ENCODE results near the gene ZNF777. TPM values are rescaled to one million over a fixed set of nuclear protein-coding genes. Genes with fewer than 3 reads are reported as not detected.
A peak's percentile ranks its signal among the peaks of the same experiment; 100 is the strongest.
"Not testable (repeated sequence)": the region's sequence is repeated elsewhere in the genome, so short reads cannot be mapped to it uniquely, and the experiment has no call there.

Gene ZNF777
- total RNA-seq, 1 experiment from 2014 or later, result 15.6 TPM

DNA sequence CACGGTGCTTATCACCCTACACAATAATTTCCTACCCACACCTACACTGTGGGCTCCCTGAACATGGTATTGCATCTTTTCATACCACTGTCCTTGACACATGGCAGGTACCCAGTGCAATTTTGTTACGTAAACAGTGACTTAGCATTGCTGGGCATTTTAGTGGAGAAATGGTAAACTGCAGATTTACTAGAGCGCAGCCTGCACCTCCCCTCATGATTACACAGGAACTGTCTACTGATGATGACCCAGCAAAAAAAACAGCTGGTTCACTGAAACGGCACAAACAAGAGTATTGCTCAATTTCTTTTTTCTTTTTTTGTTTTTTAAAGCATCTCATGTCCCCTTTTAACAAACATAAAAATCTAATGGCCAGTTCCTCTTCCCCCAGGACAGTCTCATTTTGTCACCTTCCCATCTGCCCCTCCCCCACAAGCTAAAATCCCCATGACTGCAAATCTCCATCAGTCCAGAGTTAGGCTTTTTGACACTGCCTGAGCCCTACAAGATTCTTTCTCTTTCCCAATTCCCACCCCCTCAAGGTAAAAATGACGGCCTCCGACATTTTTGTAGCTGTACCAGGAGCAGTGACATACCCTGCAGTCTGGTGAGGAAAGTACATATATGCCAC is 34.0 kb upstream of the ZNF777 start:
- no peak overlapping the region for H2AFZ ChIP-seq (ENCODE audit: low read length)
- TF ChIP-seq, protein P1, sequence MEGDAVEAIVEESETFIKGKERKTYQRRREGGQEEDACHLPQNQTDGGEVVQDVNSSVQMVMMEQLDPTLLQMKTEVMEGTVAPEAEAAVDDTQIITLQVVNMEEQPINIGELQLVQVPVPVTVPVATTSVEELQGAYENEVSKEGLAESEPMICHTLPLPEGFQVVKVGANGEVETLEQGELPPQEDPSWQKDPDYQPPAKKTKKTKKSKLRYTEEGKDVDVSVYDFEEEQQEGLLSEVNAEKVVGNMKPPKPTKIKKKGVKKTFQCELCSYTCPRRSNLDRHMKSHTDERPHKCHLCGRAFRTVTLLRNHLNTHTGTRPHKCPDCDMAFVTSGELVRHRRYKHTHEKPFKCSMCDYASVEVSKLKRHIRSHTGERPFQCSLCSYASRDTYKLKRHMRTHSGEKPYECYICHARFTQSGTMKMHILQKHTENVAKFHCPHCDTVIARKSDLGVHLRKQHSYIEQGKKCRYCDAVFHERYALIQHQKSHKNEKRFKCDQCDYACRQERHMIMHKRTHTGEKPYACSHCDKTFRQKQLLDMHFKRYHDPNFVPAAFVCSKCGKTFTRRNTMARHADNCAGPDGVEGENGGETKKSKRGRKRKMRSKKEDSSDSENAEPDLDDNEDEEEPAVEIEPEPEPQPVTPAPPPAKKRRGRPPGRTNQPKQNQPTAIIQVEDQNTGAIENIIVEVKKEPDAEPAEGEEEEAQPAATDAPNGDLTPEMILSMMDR (conservative IDR thresholded peaks at IDR 0.05), result no peak
- WGBS (ENCODE audit: extremely low coverage, insufficient read length, low lambda C conversion rate), result no CpG with 5 or more reads among the region's 6 CpGs
- H3K23me2 ChIP-seq (ENCODE audit: insufficient read length, low read depth, low read length, poor library complexity, severe bottlenecking), result peaks cover 7% of the 10 kb centered on the region
- H3K27ac Mint-ChIP-seq, result peak overlapping the region in 1 of 3 experiments; percentile 25; a peak in 1 of 7 replicates
- H3K79me2 ChIP-seq (ENCODE audit: insufficient read depth, low read length), result peaks cover 4% of the 10 kb centered on the region; the same call in 1 of the 2 replicates
- H3K9ac ChIP-seq (ENCODE audit: extremely low read depth, insufficient read length, low read length), result no peak overlapping the region
- H3K9me3 ChIP-seq (ENCODE audit: control insufficient read depth, low read depth, low read length), result no peaks in the 10 kb centered on the region
- peaks cover 17% of the 10 kb centered on the region for H3K27me3 Mint-ChIP-seq (ENCODE audit: low read depth)
- no peak overlapping the region for H2BK12ac ChIP-seq (ENCODE audit: insufficient read length, low read depth, low read length)
- no peaks in the 10 kb centered on the region; a peak in 1 of 5 replicates for H3K9me3 Mint-ChIP-seq
- H3K4me1 Mint-ChIP-seq, result peaks cover 10 to 14% of the 10 kb centered on the region in 2 experiments
- H3K36me3 Mint-ChIP-seq (ENCODE audit: insufficient read depth in 1 of 3, low read depth in 3 of 3), result peaks cover 32 to 45% (median 44%) of the 10 kb centered on the region in 3 experiments
- no peak overlapping the region for H3T11ph ChIP-seq (ENCODE audit: low read length)
- DNase-seq, result no peak
- peaks cover 1% of the 10 kb centered on the region for H4K20me1 ChIP-seq (ENCODE audit: control insufficient read depth, insufficient read depth, insufficient read length)
- H2AK5ac ChIP-seq (ENCODE audit: insufficient read length, low read length), result no peak overlapping the region
- H4K8ac ChIP-seq (replicated peaks; ENCODE audit: insufficient read length, low read depth, low read length), result no peak overlapping the region
- no peak overlapping the region for H3K23ac ChIP-seq (ENCODE audit: insufficient read length, low read depth, low read length)
- no peak overlapping the region for H2BK20ac ChIP-seq (ENCODE audit: low read depth, low read length, poor library complexity, severe bottlenecking)
- no peak overlapping the region for H2BK5ac ChIP-seq (ENCODE audit: insufficient read length, low read length)
- no peaks in the 10 kb centered on the region; the same call in 1 of the 2 replicates for H3K4me1 ChIP-seq (ENCODE audit: insufficient read depth, low read length)
- no peak overlapping the region for H4K91ac ChIP-seq (ENCODE audit: insufficient read length, low read depth, low read length)
- no peak overlapping the region for H3K4me2 ChIP-seq (ENCODE audit: insufficient read depth, insufficient read length, low read length)
- H3K4ac ChIP-seq (ENCODE audit: low read depth, low read length), result no peak overlapping the region
- H3K14ac ChIP-seq (ENCODE audit: insufficient read depth, low read length), result no peak overlapping the region
- H3K79me1 ChIP-seq (ENCODE audit: insufficient read depth, low read depth, low read length, poor library complexity, severe bottlenecking), result peaks cover 2% of the 10 kb centered on the region
- H2BK120ac ChIP-seq (ENCODE audit: low read depth, low read length, poor library complexity, severe bottlenecking), result no peak overlapping the region
- peaks cover 4% of the 10 kb centered on the region; the same call in 1 of the 2 replicates for H3K27me3 ChIP-seq (ENCODE audit: insufficient read depth, low read length)
- no peak overlapping the region for H3K56ac ChIP-seq (ENCODE audit: insufficient read length, low read depth, low read length)
- no peak overlapping the region for H3K18ac ChIP-seq (ENCODE audit: insufficient read length, low read depth, low read length)
- H3K27ac ChIP-seq (ENCODE audit: insufficient read length, low read depth, low read length), result no peak overlapping the region
- no peak overlapping the region for H2BK15ac ChIP-seq (ENCODE audit: low read depth, low read length)
- H3K4me3 Mint-ChIP-seq, result peak overlapping the region; percentile 15 to 91; a peak in 1 of 5 replicates
- no peak overlapping the region for H4K5ac ChIP-seq (ENCODE audit: insufficient read length, low read depth, low read length)

DNA sequence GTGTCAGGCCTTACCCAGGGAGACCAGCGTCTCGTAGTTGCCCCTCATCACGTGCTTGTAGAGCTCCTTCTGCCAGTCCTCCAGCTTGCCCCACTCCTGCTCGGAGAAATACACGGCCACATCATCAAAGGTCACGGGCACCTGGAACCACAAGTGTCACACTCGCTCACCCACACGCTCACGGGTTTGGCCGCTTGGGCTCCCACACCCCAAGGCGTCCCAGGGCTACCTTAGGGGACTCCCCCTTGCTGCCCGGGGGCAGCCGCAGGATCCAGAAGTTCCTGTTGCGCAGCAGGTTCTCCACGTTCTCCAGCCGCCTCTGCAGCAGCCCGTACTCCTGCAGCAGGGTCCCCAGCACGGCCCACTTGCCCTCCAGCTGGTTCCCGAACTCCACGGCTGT is 33.1 kb upstream of the ZNF777 start:
- H3K4me1 Mint-ChIP-seq, result peaks cover 10 to 14% of the 10 kb centered on the region in 2 experiments
- H2AK5ac ChIP-seq (ENCODE audit: insufficient read length, low read length); DNase-seq; H3K56ac ChIP-seq (ENCODE audit: insufficient read length, low read depth, low read length); H2BK120ac ChIP-seq (ENCODE audit: low read depth, low read length, poor library complexity, severe bottlenecking); H3K27ac ChIP-seq (ENCODE audit: insufficient read length, low read depth, low read length); H3K9me3 Mint-ChIP-seq; H3K79me1 ChIP-seq (ENCODE audit: insufficient read depth, low read depth, low read length, poor library complexity, severe bottlenecking); H3K4ac ChIP-seq (ENCODE audit: low read depth, low read length); H2BK15ac ChIP-seq (ENCODE audit: low read depth, low read length); H3K79me2 ChIP-seq (ENCODE audit: insufficient read depth, low read length); H3K27ac Mint-ChIP-seq; H4K5ac ChIP-seq (ENCODE audit: insufficient read length, low read depth, low read length); H3K4me3 Mint-ChIP-seq; H2BK5ac ChIP-seq (ENCODE audit: insufficient read length, low read length); H4K8ac ChIP-seq (replicated peaks; ENCODE audit: insufficient read length, low read depth, low read length); H4K20me1 ChIP-seq (ENCODE audit: control insufficient read depth, insufficient read depth, insufficient read length); H3K9me3 ChIP-seq (ENCODE audit: control insufficient read depth, low read depth, low read length); H3K27me3 Mint-ChIP-seq (ENCODE audit: low read depth); H3K4me1 ChIP-seq (ENCODE audit: insufficient read depth, low read length); H3T11ph ChIP-seq (ENCODE audit: low read length); H2AFZ ChIP-seq (ENCODE audit: low read length); H3K23ac ChIP-seq (ENCODE audit: insufficient read length, low read depth, low read length); H3K4me2 ChIP-seq (ENCODE audit: insufficient read depth, insufficient read length, low read length); H3K9ac ChIP-seq (ENCODE audit: extremely low read depth, insufficient read length, low read length); H4K91ac ChIP-seq (ENCODE audit: insufficient read length, low read depth, low read length); H3K27me3 ChIP-seq (ENCODE audit: insufficient read depth, low read length); H3K23me2 ChIP-seq (ENCODE audit: insufficient read length, low read depth, low read length, poor library complexity, severe bottlenecking); H2BK20ac ChIP-seq (ENCODE audit: low read depth, low read length, poor library complexity, severe bottlenecking); H3K18ac ChIP-seq (ENCODE audit: insufficient read length, low read depth, low read length); H2BK12ac ChIP-seq (ENCODE audit: insufficient read length, low read depth, low read length); H3K14ac ChIP-seq (ENCODE audit: insufficient read depth, low read length): not testable (repeated sequence)
- no CpG with 5 or more reads among the region's 20 CpGs for WGBS (ENCODE audit: extremely low coverage, insufficient read length, low lambda C conversion rate)
- H3K36me3 Mint-ChIP-seq (ENCODE audit: insufficient read depth in 1 of 3, low read depth in 3 of 3), result peaks cover 38 to 52% (median 51%) of the 10 kb centered on the region in 3 experiments

Measured in H9 (cell line).